GM23338 (cell line): ENCODE measurements around the gene MT1A. TPM values are rescaled to one million over a fixed set of nuclear protein-coding genes. Genes with fewer than 3 reads are reported as not detected.

Experiments used
- ATAC-seq: fragments of 200-7000 bp; cut with Tn5 transposase; 3 replicates; pipeline ENCODE4 v1.9.1; 2020
- DNase-seq: peaks from one replicate; pipeline ENCODE4 v3.0.0-alpha.2; 2015; ENCODE audit warnings: low spot score
- H2AFZ ChIP-seq: fragments of 200-600 bp; sonication (generic); 2 replicates; pipeline ENCODE4 v1.8.0; 2016; ENCODE audit warnings: antibody characterized with exemption, mild to moderate bottlenecking, moderate library complexity
- H3F3A ChIP-seq: fragments of 200-600 bp; sonication (generic); replicated peaks from 2 replicates; pipeline ENCODE4 v1.8.0; 2017; ENCODE audit warnings: antibody characterized with exemption, mixed run types, low read depth
- H3K27ac ChIP-seq: fragments of 200-600 bp; sonication (generic); 2 replicates; pipeline ENCODE4 v1.6.1; 2016; ENCODE audit warnings: low read depth
- H3K27me3 ChIP-seq: fragments of 200-600 bp; sonication (generic); 2 replicates; pipeline ENCODE4 v1.8.0; 2016; ENCODE audit warnings: mild to moderate bottlenecking, mixed run types, moderate library complexity; ENCODE audit not compliant: insufficient read depth
- H3K36me3 ChIP-seq: fragments of 200-600 bp; sonication (generic); 2 replicates; pipeline ENCODE4 v1.8.0; 2016; ENCODE audit warnings: mild to moderate bottlenecking; ENCODE audit not compliant: insufficient read depth
- H3K4me1 ChIP-seq: fragments of 200-600 bp; sonication (generic); 2 replicates; pipeline ENCODE4 v1.8.0; 2016; ENCODE audit warnings: mild to moderate bottlenecking, moderate library complexity; ENCODE audit not compliant: insufficient read depth
- H3K4me2 ChIP-seq: fragments of 200-600 bp; sonication (generic); 2 replicates; pipeline ENCODE4 v1.7.1; 2017; ENCODE audit warnings: mixed run types
- H3K4me3 ChIP-seq: fragments of 200-600 bp; sonication (generic); 2 replicates; pipeline ENCODE4 v1.6.1; 2016; ENCODE audit warnings: mixed run types
- H3K79me2 ChIP-seq: fragments of 200-600 bp; sonication (generic); replicated peaks from 2 replicates; pipeline ENCODE4 v1.8.0; 2017; ENCODE audit warnings: mild to moderate bottlenecking; ENCODE audit not compliant: insufficient read depth
- H3K9me2 ChIP-seq: fragments of 200-600 bp; sonication (generic); 2 replicates; pipeline ENCODE4 v1.8.0; 2017; ENCODE audit not compliant: insufficient read depth
- H4K20me1 ChIP-seq: fragments of 200-600 bp; sonication (generic); replicated peaks from 2 replicates; pipeline ENCODE4 v1.8.0; 2017; ENCODE audit warnings: mild to moderate bottlenecking; ENCODE audit not compliant: insufficient read depth
- H3K27ac Mint-ChIP-seq: 2 replicates; pipeline ENCODE4 v1.8.0; 2020; ENCODE audit warnings: inconsistent platforms, mild to moderate bottlenecking, moderate library complexity, mixed read lengths
- H3K27me3 Mint-ChIP-seq: 3 replicates; pipeline ENCODE4 v1.8.0; 2022; ENCODE audit warnings: low read depth, mild to moderate bottlenecking, moderate library complexity, mixed read lengths, inconsistent platforms; ENCODE audit not compliant: insufficient read depth, poor library complexity
- H3K36me3 Mint-ChIP-seq: 3 replicates; pipeline ENCODE4 v1.8.0; 2021; ENCODE audit warnings: low read depth, mild to moderate bottlenecking, inconsistent platforms, moderate library complexity, mixed read lengths
- H3K4me1 Mint-ChIP-seq: 3 replicates; pipeline ENCODE4 v1.8.0; 2020; ENCODE audit warnings: mild to moderate bottlenecking, inconsistent platforms, mixed read lengths
- H3K4me3 Mint-ChIP-seq: 3 replicates; pipeline ENCODE4 v1.8.0; 2021; ENCODE audit warnings: moderate library complexity, mild to moderate bottlenecking, inconsistent platforms, mixed read lengths
- H3K9me3 Mint-ChIP-seq: 3 replicates; pipeline ENCODE4 v1.8.0; 2020; ENCODE audit warnings: moderate library complexity, mild to moderate bottlenecking, inconsistent platforms, mixed read lengths
- ETS1 ChIP-seq: IDR thresholded peaks from 2 replicates; pipeline ENCODE4 v1.6.1; 2016; ENCODE audit warnings: antibody characterized with exemption
- EZH2 ChIP-seq: fragments of 200-600 bp; sonication (generic); IDR thresholded peaks from one replicate; pipeline ENCODE4 v1.8.0; 2017; ENCODE audit warnings: antibody characterized with exemption, mild to moderate bottlenecking, low read depth; ENCODE audit not compliant: unreplicated experiment
- EZH2phosphoT487 ChIP-seq: fragments of 200-600 bp; sonication (generic); IDR thresholded peaks from one replicate; pipeline ENCODE4 v1.8.1; 2018; ENCODE audit warnings: antibody characterized with exemption; ENCODE audit not compliant: unreplicated experiment
- NANOG ChIP-seq: IDR thresholded peaks from 2 replicates; pipeline ENCODE4 v1.6.1; 2016; ENCODE audit warnings: antibody characterized with exemption, borderline replicate concordance
- REST ChIP-seq: IDR thresholded peaks from one replicate; pipeline ENCODE4 v1.6.1; 2018; ENCODE audit warnings: antibody characterized with exemption; ENCODE audit not compliant: unreplicated experiment
- ZNF114 ChIP-seq: fragments of 250-450 bp; sonication (Bioruptor Pico); IDR thresholded peaks from 2 replicates; pipeline ENCODE4 v1.5.0; 2020; ENCODE audit warnings: mild to moderate bottlenecking, moderate library complexity
- ZNF331 ChIP-seq: fragments of 250-450 bp; sonication (Bioruptor Pico); IDR thresholded peaks from 2 replicates; pipeline ENCODE4 v1.5.0; 2020; ENCODE audit warnings: low read depth, mild to moderate bottlenecking, moderate library complexity
- ZNF462 ChIP-seq: fragments of 250-450 bp; sonication (Bioruptor Pico); IDR thresholded peaks from 2 replicates; pipeline ENCODE4 v1.5.0; 2020; ENCODE audit warnings: mild to moderate bottlenecking, moderate library complexity
- polyA plus RNA-seq: library from polyadenylated mRNA; unstranded; fragments of >200 nt; fragmentation: Nextera tagmentation; extraction: Ambion mirVana; gene quantifications from 2 replicates; pipeline ENCODE4 v1.2.1, GENCODE V29; 2016
- total RNA-seq: library from RNA; depleted of rRNA; stranded (reverse); fragments of >200 nt; shearing (Covaris generic); gene quantifications from 2 replicates; pipeline ENCODE4 v1.2.3, GENCODE V29; 2014

MT1A gene
- total and polyA plus RNA-seq, 2 experiments from 2014 or later = 2.5 TPM; not detected in 1

GRCh38 chr16:56606071-56606475 lies 32.4 kb upstream of the MT1A start:
- TF ChIP-seq ZNF114 (CRISPR knock-in tag) (no peak), EZH2phosphoT487 (no peak), REST (no peak), NANOG (no peak), ZNF462 (no peak), EZH2 (no peak), ZNF331 (CRISPR knock-in tag) (no peak), ETS1 (no peak)
- no peak overlapping the region for H3K4me2 ChIP-seq
- H3K27me3 Mint-ChIP-seq = peaks cover 39% of the 10 kb centered on the region
- peaks cover 9% of the 10 kb centered on the region; the same call in 2 of the 3 replicates for H3K36me3 Mint-ChIP-seq
- H2AFZ ChIP-seq = no peak overlapping the region
- no peak overlapping the region for H3K27ac ChIP-seq
- no peak overlapping the region for H3K4me3 ChIP-seq
- H3K9me2 ChIP-seq = no peaks in the 10 kb centered on the region
- peaks cover 34% of the 10 kb centered on the region for H3K4me1 Mint-ChIP-seq
- H3K4me1 ChIP-seq = peaks cover 22% of the 10 kb centered on the region
- no peaks in the 10 kb centered on the region for H3K9me3 Mint-ChIP-seq
- no peak overlapping the region for H3K4me3 Mint-ChIP-seq
- no peak for ATAC-seq
- H3K27me3 ChIP-seq = peaks cover 53% of the 10 kb centered on the region
- no peaks in the 10 kb centered on the region for H3K36me3 ChIP-seq
- no peak overlapping the region for H3K27ac Mint-ChIP-seq
- no peak for DNase-seq
- H3K79me2 ChIP-seq = no peaks in the 10 kb centered on the region
- H3F3A ChIP-seq = peaks cover 14% of the 10 kb centered on the region; the same call in 1 of the 2 replicates
- no peaks in the 10 kb centered on the region for H4K20me1 ChIP-seq
